Transverse colon (tissue), 4 donors: ENCODE measurements around the gene GGACT.

Experiments
- EP300 ChIP-seq: sonication (generic); formaldehyde crosslinking; IDR thresholded peaks from one replicate; pipeline ENCODE4 v1.6.1; 2017; ENCODE audit warnings: antibody characterized with exemption, low read depth
- POLR2A ChIP-seq: fragments of 450-650 bp; IDR thresholded peaks from one replicate; pipeline ENCODE4 v1.6.1; 2016; ENCODE audit warnings: antibody characterized with exemption, mild to moderate bottlenecking, moderate library complexity
- POLR2AphosphoS5 ChIP-seq, 3 donors: sonication (generic); formaldehyde crosslinking; IDR thresholded peaks; one replicate each; pipeline ENCODE4 v1.6.1; 2016; ENCODE audit warnings: antibody characterized with exemption in 3 of 3
- TF ChIP-seq, protein P1 (sequence below), 5 experiments: fragments of 200-600 bp in 3 of 5; fragments of 450-650 bp in 2 of 5; sonication (generic) in 3 of 5; IDR thresholded peaks; 1 replicate in 2 of 5; 2 replicates in 3 of 5; pipeline ENCODE4 v1.5.1; 2016 to 2017; ENCODE audit warnings: antibody characterized with exemption in 5 of 5, inconsistent platforms in 3 of 5, mild to moderate bottlenecking in 2 of 5, moderate library complexity in 1 of 5

DNA sequence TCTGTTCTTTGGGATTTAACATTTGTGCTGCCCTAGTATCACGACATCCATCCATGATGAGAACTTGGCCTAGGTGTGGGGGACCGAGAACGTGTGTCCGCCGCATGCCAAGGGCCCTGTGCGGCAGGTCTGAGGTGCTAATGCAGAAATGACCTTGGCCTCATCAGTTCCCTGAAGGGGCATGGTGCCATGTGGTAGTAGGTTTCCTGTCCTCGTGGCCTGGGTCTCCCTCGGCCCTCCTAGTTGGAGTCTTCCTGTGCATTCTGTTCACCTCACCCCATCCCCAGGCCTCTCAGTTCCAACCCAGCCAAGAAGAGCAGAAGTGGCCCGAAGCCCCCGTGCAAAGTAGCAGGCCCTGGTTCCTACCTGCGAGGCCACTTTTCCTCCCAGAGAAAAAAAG, 59.8 kb downstream of the GGACT start:
- TF ChIP-seq, protein P1, sequence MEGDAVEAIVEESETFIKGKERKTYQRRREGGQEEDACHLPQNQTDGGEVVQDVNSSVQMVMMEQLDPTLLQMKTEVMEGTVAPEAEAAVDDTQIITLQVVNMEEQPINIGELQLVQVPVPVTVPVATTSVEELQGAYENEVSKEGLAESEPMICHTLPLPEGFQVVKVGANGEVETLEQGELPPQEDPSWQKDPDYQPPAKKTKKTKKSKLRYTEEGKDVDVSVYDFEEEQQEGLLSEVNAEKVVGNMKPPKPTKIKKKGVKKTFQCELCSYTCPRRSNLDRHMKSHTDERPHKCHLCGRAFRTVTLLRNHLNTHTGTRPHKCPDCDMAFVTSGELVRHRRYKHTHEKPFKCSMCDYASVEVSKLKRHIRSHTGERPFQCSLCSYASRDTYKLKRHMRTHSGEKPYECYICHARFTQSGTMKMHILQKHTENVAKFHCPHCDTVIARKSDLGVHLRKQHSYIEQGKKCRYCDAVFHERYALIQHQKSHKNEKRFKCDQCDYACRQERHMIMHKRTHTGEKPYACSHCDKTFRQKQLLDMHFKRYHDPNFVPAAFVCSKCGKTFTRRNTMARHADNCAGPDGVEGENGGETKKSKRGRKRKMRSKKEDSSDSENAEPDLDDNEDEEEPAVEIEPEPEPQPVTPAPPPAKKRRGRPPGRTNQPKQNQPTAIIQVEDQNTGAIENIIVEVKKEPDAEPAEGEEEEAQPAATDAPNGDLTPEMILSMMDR (IDR thresholded peaks at IDR 0.05) = no peak
- no peak for TF ChIP-seq POLR2A
- TF ChIP-seq POLR2AphosphoS5 (IDR thresholded peaks at IDR 0.05) = no peak
- TF ChIP-seq EP300 = no peak
